Endometrial microvascular endothelial cells (primary cell): ENCODE data around the gene RELN. TPM values are rescaled to one million over a fixed set of nuclear protein-coding genes. Genes with fewer than 3 reads are reported as not detected.

Source experiments
- in situ Hi-C: cut with HindIII; loops from 2 replicates; pipeline ENCODE4 v1.10.0; 2017; ENCODE audit warnings: low sequenced_read_pairs, low pct_unique_long_range_greater_than_20kb; ENCODE audit errors: inconsistent ontology term
- total RNA-seq: library from RNA; depleted of rRNA; stranded (reverse); fragments of >200 nt; gene quantifications from one replicate; pipeline ENCODE4 v1.2.3, GENCODE V29; 2015; ENCODE audit errors: inconsistent ontology term

Gene RELN
- total RNA-seq, 1 donor from 2014 or later: 1.2 TPM

GRCh38 chr7:103685646-103686045 lies 303.8 kb downstream of the RELN start:
- in situ Hi-C loops: no loop called here

GRCh38 chr7:103683348-103683747 lies 306.1 kb downstream of the RELN start:
- in situ Hi-C loops: no loop called here

GRCh38 chr7:103680161-103681144 lies 309.0 kb downstream of the RELN start:
- in situ Hi-C loops: no loop called here

DNA sequence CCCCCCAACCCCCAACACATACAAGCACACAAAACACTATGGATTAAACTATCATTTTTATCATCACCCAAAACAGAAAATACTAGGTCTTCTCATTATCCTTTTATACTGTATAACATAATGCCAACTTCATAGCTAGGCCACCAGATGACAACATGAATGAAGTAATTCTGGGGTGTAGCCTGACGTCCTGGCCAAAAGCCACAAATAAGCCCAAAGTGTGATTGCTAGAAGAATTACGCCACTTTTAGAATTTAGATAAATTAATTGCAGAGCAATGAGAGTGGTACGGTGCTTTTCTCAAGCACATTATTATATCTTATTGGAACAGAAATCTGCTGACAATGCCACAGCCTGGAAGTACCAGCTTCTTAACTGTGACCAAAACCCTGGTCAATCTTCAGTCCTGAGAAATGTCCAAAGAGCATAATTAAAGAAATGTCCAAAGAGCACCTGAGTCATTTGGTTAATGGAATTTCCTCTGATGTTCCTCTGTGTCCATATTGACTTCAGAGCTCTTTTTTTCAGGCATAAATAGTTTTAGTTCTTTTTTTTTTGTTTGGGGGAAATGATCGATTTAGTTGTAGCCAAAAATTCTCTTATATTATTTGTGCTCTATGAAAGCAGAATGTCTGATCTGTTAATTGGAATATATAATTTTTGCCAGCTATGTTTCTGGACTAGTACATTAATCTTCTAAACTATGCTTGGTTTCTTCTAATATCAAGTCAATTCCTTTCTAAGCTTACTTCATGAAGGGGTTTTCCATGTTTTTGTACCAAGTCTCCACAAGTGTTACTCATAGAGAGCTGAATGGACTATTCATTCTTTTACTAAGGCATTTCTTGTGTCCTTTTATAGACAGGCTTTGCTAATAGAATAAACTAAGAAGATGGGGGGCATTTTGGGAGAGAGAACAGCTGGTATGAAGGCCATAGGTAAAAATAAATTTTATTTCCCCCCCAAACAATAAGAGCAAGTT lies 310.0 kb downstream of the RELN start:
- in situ Hi-C loops: no loop called here

DNA sequence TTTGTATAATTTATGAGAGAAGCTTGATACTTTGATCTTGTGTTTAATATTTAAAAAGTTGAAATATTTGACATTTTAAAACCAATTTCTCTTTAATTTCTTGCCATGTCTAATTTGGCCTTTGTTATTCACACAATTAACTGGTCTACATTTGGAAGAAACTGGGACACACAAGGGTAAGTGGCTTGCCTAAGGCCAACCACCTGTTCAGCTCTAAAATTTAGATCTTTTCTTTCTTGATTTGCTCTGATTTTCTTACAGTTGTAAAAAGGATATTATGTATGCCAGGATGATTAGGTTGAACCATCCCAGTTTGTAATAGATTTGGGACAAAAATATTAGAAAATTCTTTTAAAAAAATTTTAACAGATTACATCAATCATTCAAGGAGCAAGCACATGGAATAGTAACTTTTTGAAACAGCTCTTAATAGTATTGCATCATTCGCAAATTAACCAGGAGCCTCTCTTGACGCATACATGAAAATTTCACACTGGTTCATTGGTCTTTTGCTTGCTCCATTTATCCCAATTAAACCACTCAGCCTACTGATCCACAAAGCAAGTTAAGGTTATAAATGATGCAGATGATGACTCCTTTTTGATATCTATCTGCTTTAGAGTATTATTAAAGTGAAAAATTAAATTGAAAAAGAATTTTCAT lies 321.0 kb downstream of the RELN start:
- in situ Hi-C loops: no loop called here

GRCh38 chr7:103666326-103666725 lies 323.1 kb downstream of the RELN start:
- in situ Hi-C loops: no loop called here

GRCh38 chr7:103664577-103664976 lies 324.9 kb downstream of the RELN start:
- in situ Hi-C loops: no loop called here

DNA sequence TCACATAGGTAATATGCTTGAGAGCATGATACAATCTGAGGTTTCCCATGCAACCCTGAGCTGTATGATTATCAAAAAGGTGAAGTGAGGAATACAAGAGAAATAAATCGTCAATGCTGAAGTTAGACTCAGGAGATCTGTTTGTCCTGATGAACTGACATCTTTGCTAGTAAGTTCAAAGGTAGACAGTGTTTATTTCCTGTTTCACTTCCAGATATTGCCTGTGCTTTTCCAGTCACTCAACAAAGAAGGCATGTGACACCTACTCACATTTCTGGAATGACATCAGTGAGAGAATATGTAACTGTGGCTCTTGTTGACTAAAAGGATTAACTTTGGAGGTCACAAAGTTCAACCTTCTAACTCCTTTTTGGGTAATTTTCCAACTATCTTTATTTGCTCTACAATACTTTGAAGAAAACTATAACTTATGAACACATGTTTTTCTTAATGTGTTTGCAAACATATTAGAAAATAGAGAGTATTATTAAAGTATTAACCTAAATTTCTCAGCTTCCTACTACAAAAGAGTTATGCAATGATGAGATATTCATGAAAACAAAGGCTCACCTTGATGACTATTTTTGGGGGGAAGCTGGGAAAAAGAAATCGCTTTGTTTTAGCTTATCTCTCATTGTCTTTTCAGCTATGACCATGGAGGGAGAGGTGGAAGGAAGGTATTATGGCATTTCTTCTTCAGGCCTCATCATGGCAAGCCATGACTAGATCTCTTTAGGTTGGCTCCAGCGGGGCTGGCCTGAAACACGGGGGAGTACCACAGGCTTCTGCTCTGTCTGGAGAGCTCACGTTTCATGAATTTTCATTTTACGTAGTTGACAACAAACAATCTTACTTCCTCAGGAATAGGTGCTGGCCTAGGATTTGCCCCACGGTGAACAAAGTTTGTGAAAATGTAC lies 328.7 kb downstream of the RELN start:
- in situ Hi-C loops: no loop called here

GRCh38 chr7:103658055-103659005 lies 331.1 kb downstream of the RELN start:
- in situ Hi-C loops: no loop called here

DNA sequence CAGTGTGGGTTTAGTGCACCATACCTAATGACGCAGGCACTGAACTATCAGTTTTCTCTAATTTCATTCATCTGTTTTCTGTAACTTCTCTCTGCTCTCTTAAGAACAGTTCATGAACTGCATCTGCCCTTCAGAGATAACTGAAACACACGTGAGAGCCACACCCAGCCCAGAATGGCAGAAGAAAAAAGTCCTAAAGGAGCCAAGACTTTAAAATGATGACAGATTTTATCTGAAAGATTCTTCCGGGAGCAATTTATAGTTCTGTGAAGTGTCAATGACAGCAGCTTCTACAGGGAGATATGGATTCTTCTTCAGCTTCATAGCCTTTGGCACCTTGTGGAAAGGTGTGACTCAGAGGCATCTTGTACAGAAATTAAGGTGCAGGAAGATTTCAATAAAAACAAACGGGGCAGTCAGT lies 332.0 kb downstream of the RELN start:
- in situ Hi-C loops: no loop called here

DNA sequence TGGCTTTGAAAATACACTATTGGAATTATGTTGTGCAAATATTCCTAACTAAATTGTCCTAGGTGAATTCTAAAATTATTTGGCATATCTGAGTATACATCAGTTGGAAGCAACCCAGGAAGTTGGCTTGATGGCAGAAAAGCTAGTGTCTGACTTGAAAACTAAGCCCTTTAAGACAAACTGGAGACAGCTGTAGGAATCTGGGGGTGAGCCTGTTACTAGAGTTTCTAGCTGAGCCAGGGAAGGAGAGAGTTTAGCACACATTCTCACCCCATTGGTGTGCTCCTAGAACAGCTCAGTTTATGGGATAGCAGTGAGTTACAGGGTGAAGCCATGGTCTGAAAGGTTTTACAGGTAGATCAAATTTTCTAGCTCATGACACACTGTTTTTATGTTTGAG lies 333.2 kb downstream of the RELN start:
- in situ Hi-C loops: no loop called here

GRCh38 chr7:103651593-103652377 lies 337.7 kb downstream of the RELN start:
- in situ Hi-C loops: no loop called here

DNA sequence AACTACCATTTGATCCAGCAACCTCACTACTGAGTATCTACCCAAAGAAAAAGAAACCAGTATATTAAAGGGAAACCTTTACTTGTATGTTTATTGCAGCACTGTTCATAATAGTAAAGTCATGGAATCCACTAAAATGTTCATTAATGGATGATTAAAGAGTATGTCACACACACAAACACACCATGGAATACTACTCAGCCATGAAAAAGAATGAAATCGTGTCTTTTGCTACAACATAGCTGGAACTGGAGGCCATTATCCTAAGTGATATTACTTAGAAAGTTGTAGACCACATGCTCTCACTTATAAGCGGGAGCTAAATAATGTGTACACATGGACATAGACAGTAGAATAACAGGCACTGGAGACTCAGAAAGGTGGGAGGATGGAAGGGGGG lies 340.4 kb downstream of the RELN start:
- in situ Hi-C loops: no loop called here

DNA sequence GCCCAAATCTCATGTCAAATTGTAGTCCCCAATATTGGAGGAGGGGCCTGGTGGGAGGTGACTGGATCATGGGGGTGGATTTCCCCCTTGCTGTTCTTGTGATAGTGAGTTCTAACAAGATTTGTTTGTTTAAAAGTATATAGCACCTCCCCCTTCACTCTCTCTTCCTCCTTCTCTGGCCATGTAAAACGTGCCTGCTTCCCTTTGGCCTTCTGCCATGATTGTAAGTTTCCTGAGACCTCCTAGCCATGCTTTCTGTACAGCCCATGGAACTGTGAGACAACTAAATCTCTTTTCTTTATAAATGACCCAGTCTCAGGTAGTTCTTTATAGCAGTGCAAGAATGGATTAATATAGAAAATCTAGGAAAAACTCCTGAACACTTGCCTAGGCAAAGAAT lies 341.3 kb downstream of the RELN start:
- in situ Hi-C loops: no loop called here

GRCh38 chr7:103644319-103644718 lies 345.1 kb downstream of the RELN start:
- in situ Hi-C loops: no loop called here

DNA sequence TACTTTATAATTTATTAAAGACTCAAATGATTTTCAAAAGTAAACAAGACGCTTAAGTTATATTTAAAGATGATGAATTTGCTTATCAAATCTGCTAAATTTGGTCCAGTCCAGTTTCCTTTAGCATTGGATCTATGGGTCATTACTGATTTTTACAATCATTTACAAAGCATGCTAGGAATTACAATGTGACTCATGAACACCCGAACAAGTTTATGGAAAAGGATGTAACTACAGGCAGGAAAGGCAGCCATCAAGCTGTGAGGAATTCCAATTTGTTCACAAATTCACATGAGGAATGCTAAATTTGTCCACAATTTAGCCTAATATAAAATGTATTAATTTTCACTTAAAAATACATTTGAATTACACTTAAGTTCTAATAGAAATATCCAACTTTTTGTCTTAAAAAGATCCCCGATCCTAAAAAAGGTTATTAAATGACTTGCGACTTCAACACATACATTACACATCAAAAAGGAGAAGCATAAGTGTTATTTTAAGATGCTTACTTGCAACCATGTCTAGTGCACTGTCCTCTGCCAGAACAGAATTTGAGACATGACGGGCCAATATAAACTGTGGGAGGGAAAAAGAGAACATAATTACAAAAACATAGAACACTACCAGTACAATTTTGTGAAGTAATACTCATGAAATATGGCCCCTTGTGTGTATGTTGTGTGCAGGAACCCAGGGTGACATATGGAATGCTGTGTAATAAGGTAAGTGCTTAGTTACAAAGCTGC lies 349.3 kb downstream of the RELN start:
- in situ Hi-C loops: no loop called here
